ENCODE results near the gene ATP11C.

DNA sequence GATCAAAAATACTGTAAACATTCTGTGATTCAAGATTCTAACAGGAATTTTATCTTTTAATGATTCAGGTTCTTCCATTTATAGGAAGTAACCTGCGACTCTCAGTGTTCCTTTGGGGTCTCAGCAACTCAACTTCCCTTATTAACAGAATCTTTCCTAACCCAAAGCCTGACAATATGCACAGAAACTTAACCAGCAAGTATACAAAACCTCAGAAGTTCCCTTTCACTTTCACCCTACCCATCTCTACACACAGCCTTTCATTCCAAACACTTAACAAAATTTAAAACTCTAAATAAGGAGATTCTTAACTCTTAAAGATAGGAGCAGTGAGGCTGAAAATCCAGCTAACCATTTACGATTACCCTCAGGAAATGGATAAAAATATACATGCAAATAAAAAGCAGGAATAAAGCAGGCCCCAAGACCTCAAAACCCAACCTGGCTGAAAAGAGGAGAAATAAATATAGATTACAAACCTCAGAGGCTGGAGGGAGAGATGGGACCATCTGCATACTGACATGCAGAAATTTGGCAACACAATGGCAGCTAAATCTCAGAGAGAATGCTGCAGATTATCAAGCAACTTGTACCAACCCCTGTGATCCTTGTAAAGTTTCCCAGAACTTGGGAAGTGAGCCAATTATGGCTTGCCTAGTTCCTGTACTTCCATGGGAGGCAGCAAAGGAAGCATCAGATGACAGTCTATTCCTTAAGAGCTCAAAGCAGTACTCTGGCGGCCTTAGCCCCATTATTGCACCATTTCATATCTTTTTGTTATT, 101.0 kb downstream of the ATP11C start:
- TF ChIP-seq POLR2AphosphoS5 (IDR thresholded peaks at IDR 0.05; ENCODE audit: borderline replicate concordance, low read depth, low read length) (no peak), EZH2 (IDR thresholded peaks at IDR 0.05) (no peak), FOXP2 (optimal IDR thresholded peaks at IDR 0.05; ENCODE audit: control extremely low read depth, extremely low read length, insufficient read depth) (no peak)

Measured in SK-N-MC (cell line).